ENCODE results near the gene TFB2M.
"Not testable (repeated sequence)": the region's sequence is repeated elsewhere in the genome, so short reads cannot be mapped to it uniquely, and the experiment has no call there.

Gene TFB2M

GRCh38 chr1:246566128-246566812, at the start of gene TFB2M, which contains the start of gene CNST:
TSS of gene TFB2M (minus strand) at chr1:246566261. CDS start at chr1:246566138, 123 bp downstream.
TSS of gene CNST (plus strand) at chr1:246566456. CDS start at chr1:246591563, 25,107 bp downstream.
- TF ChIP-seq CTCF (conservative IDR thresholded peaks at IDR 0.05; ENCODE audit: low read depth) = no peak
- H3K27ac ChIP-seq = peak within 1 kb of the TSS; percentile 93
- peak; percentile 91 for DNase-seq (ENCODE audit: low spot score)
- POLR2A ChIA-PET (ENCODE audit: low non-redundant PET) = no interaction called here
- CTCF ChIA-PET = interaction anchor here (0.6 kb wide), 1 partner anchor 34 kb away, joined by 4 read pairs; no protein-coding TSS in a partner anchor

GRCh38 chr1:246613096-246613758, 47.2 kb upstream of the TFB2M start:
- ChIA-PET CTCF (no interaction called here), POLR2A (ENCODE audit: low non-redundant PET) (no interaction called here)
- TF ChIP-seq CTCF (conservative IDR thresholded peaks at IDR 0.05; ENCODE audit: low read depth) = no peak
- H3K27ac ChIP-seq = no peak overlapping the region
- DNase-seq (ENCODE audit: low spot score) = peak; percentile 8

- CTCF ChIA-PET = no interaction called here
- peak overlapping the region; percentile 79 for H3K27ac ChIP-seq
- TF ChIP-seq CTCF (conservative IDR thresholded peaks at IDR 0.05; ENCODE audit: low read depth) = no peak
- POLR2A ChIA-PET (ENCODE audit: low non-redundant PET) = no interaction called here
- no peak for DNase-seq (ENCODE audit: low spot score)
Measured at GRCh38 chr1:246609632-246610031, 43.6 kb upstream of the TFB2M start.

- H3K27ac ChIP-seq = peak overlapping the region; percentile 79
- no peak for TF ChIP-seq CTCF (conservative IDR thresholded peaks at IDR 0.05; ENCODE audit: low read depth)
- ChIA-PET CTCF (interaction anchor here (0.6 kb wide), 1 partner anchor 80 kb away, joined by 3 read pairs; no protein-coding TSS in a partner anchor), POLR2A (ENCODE audit: low non-redundant PET) (interaction anchor here (0.5 kb wide), 1 partner anchor 233 kb away, joined by 4 read pairs; no protein-coding TSS in a partner anchor)
- DNase-seq (ENCODE audit: low spot score) = peak; percentile 87
Measured at GRCh38 chr1:246608616-246609376, 42.7 kb upstream of the TFB2M start.

GRCh38 chr1:246607462-246607861, 41.4 kb upstream of the TFB2M start:
- no peak for TF ChIP-seq CTCF (conservative IDR thresholded peaks at IDR 0.05; ENCODE audit: low read depth)
- ChIA-PET CTCF (no interaction called here), POLR2A (ENCODE audit: low non-redundant PET) (no interaction called here)
- H3K27ac ChIP-seq = peak overlapping the region; percentile 32
- no peak for DNase-seq (ENCODE audit: low spot score)

- H3K27ac ChIP-seq; DNase-seq (ENCODE audit: low spot score); CTCF ChIA-PET; POLR2A ChIA-PET (ENCODE audit: low non-redundant PET): not testable (repeated sequence)
Measured at GRCh38 chr1:246605231-246605630, 39.2 kb upstream of the TFB2M start.
